GM20000 (cell line): ENCODE data around the gene ALG5.

Experiments
- DNase-seq: peaks from one replicate; pipeline ENCODE4 v3.0.0; 2012; ENCODE audit warnings: low spot score
- CTCF ChIP-seq: IDR thresholded peaks from 2 replicates; pipeline ENCODE4 v1.5.1; 2012; ENCODE audit warnings: mild to moderate bottlenecking, control low read depth; ENCODE audit errors: extremely low read depth, missing control alignments

Gene ALG5

GRCh38 chr13:36979361-36980050 lies 19.6 kb downstream of the ALG5 start:
- no peak for DNase-seq
- TF ChIP-seq CTCF: no peak

- TF ChIP-seq CTCF: no peak
- DNase-seq: no peak
These were observed 24.0 kb downstream of the ALG5 start for GRCh38 chr13:36975172-36975571.

- DNase-seq: peak; percentile 22
- no peak for TF ChIP-seq CTCF
These were observed 25.4 kb downstream of the ALG5 start for GRCh38 chr13:36973621-36974295.

- DNase-seq: no peak
- no peak for TF ChIP-seq CTCF
These were observed 26.1 kb downstream of the ALG5 start for GRCh38 chr13:36973009-36973408.

GRCh38 chr13:36966404-36966803 lies 32.7 kb downstream of the ALG5 start:
- no peak for DNase-seq

GRCh38 chr13:36965767-36966166 lies 33.4 kb downstream of the ALG5 start:
- no peak for DNase-seq
- no peak for TF ChIP-seq CTCF

More at GRCh38 chr13:36966404-36966803, 32.7 kb downstream of the ALG5 start:
- TF ChIP-seq CTCF: no peak

GRCh38 chr13:36959456-36960116 lies 39.6 kb downstream of the ALG5 start:
- no peak for TF ChIP-seq CTCF
- no peak for DNase-seq
